ENCODE data around the gene SLF2. TPM values are rescaled to one million over a fixed set of nuclear protein-coding genes. Genes with fewer than 3 reads are reported as not detected.

SLF2 gene
- polyA plus RNA-seq, 4 donors, result 31.4 to 47.1 (median 34.5) TPM

GRCh38 chr10:100939763-100940344 is 27.1 kb downstream of the SLF2 start:
- DNase-seq (ENCODE audit: low read depth in 4 of 4, low spot score in 3 of 4), result no peak

- no peak for DNase-seq (ENCODE audit: low read depth in 4 of 4, low spot score in 3 of 4)
These were observed 29.5 kb downstream of the SLF2 start for GRCh38 chr10:100942229-100942628.

GRCh38 chr10:100943508-100943907 is 30.7 kb downstream of the SLF2 start:
- DNase-seq (ENCODE audit: low read depth in 4 of 4, low spot score in 3 of 4), result no peak

GRCh38 chr10:100945754-100946153 is 33.0 kb downstream of the SLF2 start:
- DNase-seq (ENCODE audit: low read depth in 4 of 4, low spot score in 3 of 4), result no peak

- DNase-seq (ENCODE audit: low read depth in 4 of 4, low spot score in 3 of 4), result no peak
These were observed 36.2 kb downstream of the SLF2 start for GRCh38 chr10:100948916-100949315.

- DNase-seq (ENCODE audit: low read depth in 4 of 4, low spot score in 3 of 4), result no peak
These were observed 47.5 kb downstream of the SLF2 start for GRCh38 chr10:100960251-100960650.

- DNase-seq (ENCODE audit: low read depth in 4 of 4, low spot score in 3 of 4), result no peak
These were observed 49.8 kb downstream of the SLF2 start for GRCh38 chr10:100962351-100963080.

- no peak for DNase-seq (ENCODE audit: low read depth in 4 of 4, low spot score in 3 of 4)
These were observed 51.1 kb downstream of the SLF2 start for GRCh38 chr10:100963826-100964225.

GRCh38 chr10:100965820-100966219 is 53.1 kb downstream of the SLF2 start:
- no peak for DNase-seq (ENCODE audit: low read depth in 4 of 4, low spot score in 3 of 4)

- no peak for DNase-seq (ENCODE audit: low read depth in 4 of 4, low spot score in 3 of 4)
These were observed 54.1 kb downstream of the SLF2 start for GRCh38 chr10:100966887-100967286.

GRCh38 chr10:100967332-100967731 is 54.6 kb downstream of the SLF2 start:
- no peak for DNase-seq (ENCODE audit: low read depth in 4 of 4, low spot score in 3 of 4)

GRCh38 chr10:100968062-100968736 is 55.4 kb downstream of the SLF2 start:
- no peak for DNase-seq (ENCODE audit: low read depth in 4 of 4, low spot score in 3 of 4)

- DNase-seq (ENCODE audit: low read depth in 4 of 4, low spot score in 3 of 4), result no peak
These were observed 56.1 kb downstream of the SLF2 start for GRCh38 chr10:100968863-100969186.

GRCh38 chr10:100969187-100970075 is 56.7 kb downstream of the SLF2 start, which contains the start of gene SEMA4G:
Gene SEMA4G (plus strand): TSS chr10:100969504. CDS start chr10:100972913, 3,409 bp downstream.
- no peak for DNase-seq (ENCODE audit: low read depth in 4 of 4, low spot score in 3 of 4)

- no peak for DNase-seq (ENCODE audit: low read depth in 4 of 4, low spot score in 3 of 4)
These were observed 57.5 kb downstream of the SLF2 start for GRCh38 chr10:100970076-100970913.

- no peak for DNase-seq (ENCODE audit: low read depth in 4 of 4, low spot score in 3 of 4)
These were observed 58.4 kb downstream of the SLF2 start for GRCh38 chr10:100970914-100971811.

- DNase-seq (ENCODE audit: low read depth in 4 of 4, low spot score in 3 of 4), result no peak
These were observed 59.5 kb downstream of the SLF2 start for GRCh38 chr10:100972115-100972903.

GRCh38 chr10:100972904-100973535 is 60.3 kb downstream of the SLF2 start:
- DNase-seq (ENCODE audit: low read depth in 4 of 4, low spot score in 3 of 4), result no peak
